ENCODE data around the gene PLA2G2A.
"Not testable (repeated sequence)": the region's sequence is repeated elsewhere in the genome, so short reads cannot be mapped to it uniquely, and the experiment has no call there.

PLA2G2A gene

DNA sequence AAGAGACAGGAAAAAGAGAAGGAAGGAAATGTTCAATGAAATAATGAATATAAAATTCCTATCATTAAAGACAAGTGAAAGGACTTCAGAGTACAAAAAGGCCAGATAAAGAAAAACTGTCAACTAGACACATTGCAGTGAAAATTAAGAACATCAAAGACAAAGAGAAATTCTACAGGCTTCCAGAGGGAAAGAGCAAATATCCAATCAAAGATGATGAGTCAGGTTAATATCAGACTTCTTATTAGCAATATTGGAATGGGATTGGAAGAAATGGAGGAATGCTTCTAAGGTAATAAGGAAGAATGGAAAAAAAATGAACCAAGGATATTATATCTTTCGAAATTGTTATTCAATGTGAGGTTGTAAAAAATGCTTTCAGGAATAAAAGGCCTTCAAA, 7.8 kb downstream of the PLA2G2A start:
- DNase-seq: no peak

DNA sequence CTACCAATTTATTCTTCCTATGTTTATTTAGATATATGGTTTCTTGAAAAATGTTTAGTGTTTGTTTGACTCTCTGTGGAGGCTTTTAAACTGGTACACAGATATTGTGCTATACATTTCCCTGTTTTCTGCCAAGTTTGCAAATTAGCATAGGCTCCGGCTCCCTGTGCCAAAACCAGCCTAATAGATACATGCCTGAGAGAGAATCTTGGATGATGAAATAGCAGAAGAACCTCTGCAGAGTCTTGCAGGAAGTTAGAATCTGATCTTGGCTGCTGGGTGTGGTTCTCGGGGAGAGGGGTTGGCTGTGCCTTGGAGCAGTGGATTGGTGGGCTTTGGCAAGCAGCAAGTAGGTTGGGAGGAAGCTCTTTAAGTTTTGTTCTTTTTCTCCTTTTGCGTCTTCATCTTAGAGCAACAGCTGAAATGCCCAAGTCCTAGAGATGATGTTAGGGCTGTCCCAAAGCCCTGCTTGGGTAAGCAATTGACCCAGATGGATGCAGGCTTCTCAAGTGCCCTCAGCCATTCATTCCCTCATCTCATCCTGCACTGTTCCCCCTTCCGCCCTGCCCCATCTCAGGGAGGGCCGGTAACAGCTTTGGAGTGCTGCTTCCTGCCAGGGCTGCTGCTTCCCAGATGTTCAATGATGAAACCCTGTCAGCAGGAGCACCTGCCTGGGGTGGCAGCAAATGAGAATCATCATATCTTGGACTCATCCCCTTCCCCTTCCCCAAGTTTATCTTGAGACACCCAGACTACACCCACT, 9.3 kb downstream of the PLA2G2A start:
- DNase-seq: no peak

GRCh38 chr1:19967808-19968207, 11.6 kb downstream of the PLA2G2A start:
- no peak for DNase-seq

GRCh38 chr1:19964542-19964941, 14.9 kb downstream of the PLA2G2A start:
- no peak for DNase-seq

DNA sequence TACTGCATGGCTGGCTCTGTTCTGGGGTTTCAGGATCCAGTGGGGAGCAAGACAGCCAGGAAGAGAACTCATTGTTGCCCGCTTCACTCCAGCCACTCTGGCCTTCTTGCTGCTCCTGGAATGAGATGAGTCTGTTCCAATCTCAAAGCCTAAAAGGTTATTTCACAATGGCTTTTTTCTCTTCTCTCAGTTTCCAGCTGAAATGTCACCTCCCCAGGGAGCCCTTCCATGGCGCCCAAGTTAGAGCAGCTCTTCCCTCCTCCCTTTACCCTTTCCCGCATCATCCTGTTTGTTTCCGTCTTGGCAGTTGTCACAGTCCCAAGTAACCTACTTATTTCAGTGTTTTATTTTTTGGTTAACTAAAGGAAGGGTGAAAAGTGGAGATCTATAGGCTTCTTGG, 15.8 kb downstream of the PLA2G2A start:
- DNase-seq: no peak

DNA sequence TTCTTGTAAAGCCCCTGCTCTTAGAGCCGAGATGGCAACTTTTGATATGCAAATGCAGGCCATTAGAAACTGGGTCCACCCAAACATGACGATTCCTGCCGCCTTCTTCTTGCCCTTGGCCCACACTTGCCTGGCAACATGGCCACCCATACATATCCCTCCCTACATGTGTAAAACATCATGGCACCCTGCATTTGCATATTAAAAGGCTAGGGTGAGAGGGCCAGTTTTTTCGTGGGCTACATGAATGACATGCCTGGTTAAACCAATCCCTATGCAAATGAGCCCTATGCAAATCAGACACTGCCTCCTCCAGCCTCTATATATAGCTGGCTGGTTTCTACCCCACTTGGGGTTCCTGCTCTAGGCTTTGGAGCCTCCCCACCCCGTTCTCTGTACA, 18.8 kb downstream of the PLA2G2A start:
- DNase-seq: no peak

DNA sequence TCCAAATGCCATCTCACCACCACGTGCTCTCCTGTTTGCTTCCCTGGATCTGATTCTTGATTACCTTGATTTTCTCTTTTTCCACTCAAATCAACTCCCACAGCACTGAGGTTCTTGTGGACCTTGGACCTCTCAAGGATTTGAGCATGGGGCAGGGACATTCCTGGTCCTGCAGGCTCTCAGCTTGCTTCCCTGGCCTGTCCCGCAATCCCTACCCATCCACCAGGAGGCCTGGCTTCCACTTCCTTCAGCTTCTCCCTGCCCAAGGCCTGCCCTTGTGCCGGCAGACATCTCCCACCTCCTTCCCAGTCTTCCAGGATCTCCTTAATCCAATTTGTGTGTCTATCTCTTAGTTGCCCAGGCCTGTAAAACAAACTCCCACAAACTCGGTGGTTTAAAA, 21.6 kb downstream of the PLA2G2A start:
- DNase-seq: no peak

DNA sequence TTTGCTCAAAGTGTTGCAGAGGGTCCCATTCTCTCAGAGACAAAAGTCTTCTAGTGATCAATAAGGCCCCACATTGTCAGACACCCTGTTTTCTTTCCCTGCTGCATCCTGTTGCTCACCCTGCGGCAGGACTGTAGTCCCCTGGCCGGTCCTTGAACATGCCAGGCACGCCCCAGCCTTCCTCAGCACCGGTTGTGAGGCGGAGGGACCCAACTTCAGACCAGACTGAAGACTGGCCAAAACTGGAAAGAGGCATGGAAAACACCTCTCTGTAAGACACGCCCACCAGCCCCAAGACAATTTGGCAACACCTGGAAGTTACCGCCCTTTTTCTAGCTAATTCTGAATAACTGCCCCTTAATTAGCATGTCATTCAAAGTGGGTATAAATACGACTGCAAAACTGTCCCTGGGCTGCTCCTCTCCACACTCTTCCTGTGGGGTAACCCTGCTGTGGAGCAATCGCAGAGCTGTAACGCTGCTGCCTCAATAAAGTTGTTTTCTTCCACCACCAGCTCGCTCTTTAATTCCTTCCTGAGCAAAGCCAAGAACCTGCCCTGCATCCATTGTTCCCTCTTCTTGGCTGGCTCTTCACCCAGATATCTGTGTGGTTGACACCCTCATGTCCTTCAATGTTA, 23.8 kb downstream of the PLA2G2A start:
- no peak for DNase-seq

- no peak for DNase-seq
Measured at GRCh38 chr1:19954059-19954458, 25.4 kb downstream of the PLA2G2A start.

DNA sequence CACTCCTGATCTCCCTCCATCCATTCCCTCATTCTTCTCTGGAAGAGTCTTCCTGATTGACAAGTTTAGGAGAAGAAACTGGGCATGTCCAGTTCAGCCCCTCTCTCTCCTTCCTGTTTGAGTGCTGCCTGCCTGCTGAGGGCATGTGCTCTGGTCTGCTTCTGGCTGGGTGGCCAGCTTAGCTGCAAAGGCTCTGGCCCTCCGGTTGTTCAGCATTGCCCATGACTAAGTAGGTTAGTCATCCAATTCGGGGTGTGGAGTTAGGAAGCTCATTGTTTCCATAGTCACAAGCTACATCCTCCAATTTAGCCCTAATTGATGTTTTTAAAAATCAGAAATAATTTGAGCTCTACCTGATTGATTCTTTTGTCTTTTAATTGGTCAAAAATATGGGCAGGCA, 30.4 kb downstream of the PLA2G2A start:
- DNase-seq: no peak

DNA sequence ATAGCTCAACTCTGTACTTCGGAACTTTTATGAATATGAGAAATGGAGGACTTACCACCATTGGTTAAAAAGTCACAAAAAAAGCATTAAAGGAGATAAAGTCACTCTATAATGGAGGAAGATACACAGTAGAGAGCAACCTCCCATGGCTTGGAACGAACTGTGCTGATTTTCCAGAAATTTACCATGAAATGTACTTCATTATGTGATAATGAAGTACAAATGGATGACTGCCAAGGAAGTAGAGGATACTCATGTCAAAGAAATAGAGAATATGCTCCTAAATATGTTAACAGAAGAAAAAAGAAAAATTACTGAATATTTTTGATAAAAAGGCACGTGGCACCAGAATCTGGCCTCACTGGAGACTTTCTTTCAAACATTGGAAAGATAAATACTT, 32.4 kb downstream of the PLA2G2A start:
- DNase-seq: no peak

DNA sequence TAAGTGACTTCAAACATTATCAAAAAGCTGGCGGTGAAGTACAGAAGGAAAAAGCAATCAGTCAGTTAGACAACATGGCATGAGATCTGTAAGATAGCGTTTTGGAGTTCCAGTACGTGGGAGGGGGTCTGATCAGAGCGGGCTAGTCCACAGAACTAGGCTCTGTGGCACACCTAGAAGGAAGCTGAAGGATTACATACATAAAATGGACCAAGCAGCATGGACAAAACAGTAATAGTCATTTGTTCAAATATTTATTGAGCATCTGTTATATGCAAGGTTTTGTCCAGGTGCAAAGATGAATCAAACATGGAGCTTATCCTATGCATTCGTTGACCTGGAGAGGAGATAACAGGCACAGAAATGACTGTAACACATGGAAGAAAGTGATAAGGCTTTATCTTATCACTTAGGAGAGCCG, 33.1 kb downstream of the PLA2G2A start:
- DNase-seq: no peak

- DNase-seq: no peak
Measured at GRCh38 chr1:19945914-19946313, 33.5 kb downstream of the PLA2G2A start.

- DNase-seq: no peak
Measured at GRCh38 chr1:19942657-19943056, 36.8 kb downstream of the PLA2G2A start.

- DNase-seq: no peak
Measured at GRCh38 chr1:19942088-19942487, 37.3 kb downstream of the PLA2G2A start.

DNA sequence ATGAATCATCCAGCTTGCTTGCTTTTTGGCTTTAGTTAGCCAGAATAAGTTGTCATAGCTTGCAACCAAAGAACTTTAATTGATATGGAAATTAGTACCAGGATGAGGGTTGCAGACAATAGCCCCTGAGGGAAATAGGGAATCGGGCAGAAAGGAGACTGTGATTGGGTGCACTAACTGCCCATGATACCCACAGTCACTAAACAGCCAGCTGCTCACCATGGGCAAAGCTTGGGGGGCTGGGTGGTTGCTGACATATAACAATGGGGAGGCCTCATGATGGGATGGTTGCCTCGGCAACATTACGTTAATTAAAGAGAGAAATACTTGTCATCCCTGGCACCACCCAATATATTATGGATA, 38.2 kb downstream of the PLA2G2A start:
- DNase-seq: no peak

GRCh38 chr1:19940486-19941205, 38.8 kb downstream of the PLA2G2A start:
- DNase-seq: no peak

DNA sequence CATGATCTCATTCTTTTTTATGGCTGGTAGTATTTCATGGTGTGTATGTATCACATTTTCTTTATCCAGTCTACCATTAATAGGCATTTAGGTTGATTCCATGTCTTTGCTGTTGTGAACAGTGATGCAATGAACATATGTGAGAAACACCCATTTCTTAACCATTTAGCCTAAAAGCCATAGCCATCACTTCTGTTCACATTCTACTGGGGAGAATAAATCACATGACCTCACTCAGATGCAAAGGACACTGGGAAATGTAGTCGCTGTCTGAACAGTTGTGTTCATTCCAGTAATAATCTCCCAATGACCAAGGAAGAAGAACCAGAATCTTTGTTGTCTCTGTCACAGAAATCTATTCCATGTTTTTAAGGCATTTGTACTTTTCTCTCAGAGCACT, 40.9 kb downstream of the PLA2G2A start:
- DNase-seq: no peak

GRCh38 chr1:19936061-19936750, 43.2 kb downstream of the PLA2G2A start:
- no peak for DNase-seq

DNA sequence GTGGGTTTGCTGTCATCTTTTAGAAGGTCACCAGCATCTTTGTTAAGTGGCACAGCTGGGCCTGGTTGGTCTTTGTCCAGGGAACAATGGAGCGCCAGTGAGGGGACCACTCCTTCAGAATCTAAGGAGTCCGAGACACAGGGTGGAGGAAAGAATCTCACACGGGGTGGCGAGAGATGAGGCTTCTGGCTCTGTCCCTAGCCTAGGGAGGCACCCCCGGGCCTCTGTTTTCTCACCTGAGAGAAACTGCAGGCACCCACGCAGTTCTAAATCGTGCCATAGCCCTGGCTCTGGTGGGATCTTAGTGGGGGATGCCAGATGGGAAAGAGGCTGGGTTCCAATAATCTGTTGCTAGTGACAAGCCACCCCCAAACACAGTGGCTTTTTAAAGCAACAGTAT, 45.1 kb downstream of the PLA2G2A start:
- no peak for DNase-seq

- DNase-seq: no peak
Measured at GRCh38 chr1:19932866-19933265, 46.6 kb downstream of the PLA2G2A start.

DNA sequence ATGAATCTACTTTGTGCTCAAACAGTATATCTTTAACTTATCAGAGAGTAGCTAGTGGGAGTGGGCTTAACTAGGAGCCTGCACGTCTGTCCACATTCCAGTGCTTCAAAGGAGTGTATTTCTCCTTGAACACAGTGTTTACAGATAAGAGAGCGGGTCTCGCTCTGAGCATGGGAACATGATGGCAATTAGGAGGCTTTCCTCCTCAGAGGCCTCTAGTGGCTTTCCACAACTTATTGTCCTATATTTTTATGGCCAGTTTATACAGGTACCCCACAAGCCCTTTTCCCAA, 52.3 kb downstream of the PLA2G2A start:
- DNase-seq: not testable (repeated sequence)

- DNase-seq: no peak
Measured at GRCh38 chr1:19926296-19927129, 52.9 kb downstream of the PLA2G2A start.

All from CD4-positive, alpha-beta T cell treated with Interleukin-17A for 1 hour (primary cell).